Fibroblast of skin of left biceps (primary cell): ENCODE measurements around the gene SLC17A1.

Experiments used
- DNase-seq, 2 experiments: peaks; one replicate each; pipeline ENCODE4 v3.0.0-alpha.2; 2013; ENCODE audit warnings: low read depth in 2 of 2

The SLC17A1 gene

GRCh38 chr6:25832307-25832662, 433 bp upstream of the SLC17A1 start:
- no peak for DNase-seq

- DNase-seq, result no peak
Measured at GRCh38 chr6:25830458-25830857, 1.4 kb downstream of the SLC17A1 start.

GRCh38 chr6:25829375-25829774, 2.5 kb downstream of the SLC17A1 start:
- no peak for DNase-seq

GRCh38 chr6:25821341-25821740, 10.5 kb downstream of the SLC17A1 start:
- no peak for DNase-seq

- no peak for DNase-seq
Measured at GRCh38 chr6:25816252-25816651, 15.6 kb downstream of the SLC17A1 start.

GRCh38 chr6:25815194-25815593, 16.7 kb downstream of the SLC17A1 start:
- no peak for DNase-seq

- no peak for DNase-seq
Measured at GRCh38 chr6:25804804-25805203, 27.0 kb downstream of the SLC17A1 start.

- no peak for DNase-seq
Measured at GRCh38 chr6:25801436-25801835, 30.4 kb downstream of the SLC17A1 start.

- no peak for DNase-seq
Measured at GRCh38 chr6:25794784-25795183, 37.1 kb downstream of the SLC17A1 start.

GRCh38 chr6:25793970-25794369, 37.9 kb downstream of the SLC17A1 start:
- DNase-seq, result no peak

- DNase-seq, result no peak
Measured at GRCh38 chr6:25792016-25792415, 39.8 kb downstream of the SLC17A1 start.

- DNase-seq, result no peak
Measured at GRCh38 chr6:25789475-25789874, 42.4 kb downstream of the SLC17A1 start.

GRCh38 chr6:25788305-25788922, 43.4 kb downstream of the SLC17A1 start:
- peak; percentile 1 for DNase-seq

GRCh38 chr6:25787428-25787827, 44.4 kb downstream of the SLC17A1 start:
- no peak for DNase-seq

- no peak for DNase-seq
Measured at GRCh38 chr6:25781134-25781533, 50.7 kb downstream of the SLC17A1 start.

GRCh38 chr6:25777856-25778649, 53.8 kb downstream of the SLC17A1 start:
- no peak for DNase-seq

- DNase-seq, result no peak
Measured at GRCh38 chr6:25777031-25777430, 54.8 kb downstream of the SLC17A1 start.

GRCh38 chr6:25774120-25774715, 57.6 kb downstream of the SLC17A1 start:
- DNase-seq, result no peak

GRCh38 chr6:25769983-25770382, 61.9 kb downstream of the SLC17A1 start:
- DNase-seq, result no peak

GRCh38 chr6:25768566-25768965, 63.3 kb downstream of the SLC17A1 start:
- no peak for DNase-seq

- no peak for DNase-seq
Measured at GRCh38 chr6:25764611-25765010, 67.2 kb downstream of the SLC17A1 start.

- no peak for DNase-seq
Measured at GRCh38 chr6:25757936-25758642, 73.8 kb downstream of the SLC17A1 start.
